ENCODE measurements around the gene ESYT3.
"Not testable (repeated sequence)": the region's sequence is repeated elsewhere in the genome, so short reads cannot be mapped to it uniquely, and the experiment has no call there.

The ESYT3 gene

DNA sequence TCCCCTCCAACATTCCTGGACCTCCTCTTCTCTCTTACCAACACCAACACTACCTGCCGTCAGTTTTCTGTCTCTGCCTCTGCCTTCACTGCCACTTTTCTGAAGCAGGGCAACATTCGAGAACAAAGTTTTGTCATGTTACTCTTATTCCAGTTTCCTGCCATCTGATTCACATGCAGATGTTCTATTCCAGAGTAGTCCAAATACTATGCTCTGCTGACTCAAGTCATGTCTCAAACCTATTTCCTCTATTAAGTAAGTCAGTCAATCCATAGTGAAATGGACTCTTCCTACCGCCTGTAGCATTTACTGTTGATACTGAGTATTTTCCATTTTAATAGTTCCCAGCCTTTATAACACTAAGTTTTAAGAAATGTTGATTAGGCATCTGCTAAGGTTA lies 43.4 kb downstream of the ESYT3 start:
- in situ Hi-C loops (cut with MboI; ENCODE audit: low sequenced_read_pairs), result loop anchor here (10.0 kb wide), 1 partner anchor 447 kb away; no protein-coding TSS in a partner anchor

DNA sequence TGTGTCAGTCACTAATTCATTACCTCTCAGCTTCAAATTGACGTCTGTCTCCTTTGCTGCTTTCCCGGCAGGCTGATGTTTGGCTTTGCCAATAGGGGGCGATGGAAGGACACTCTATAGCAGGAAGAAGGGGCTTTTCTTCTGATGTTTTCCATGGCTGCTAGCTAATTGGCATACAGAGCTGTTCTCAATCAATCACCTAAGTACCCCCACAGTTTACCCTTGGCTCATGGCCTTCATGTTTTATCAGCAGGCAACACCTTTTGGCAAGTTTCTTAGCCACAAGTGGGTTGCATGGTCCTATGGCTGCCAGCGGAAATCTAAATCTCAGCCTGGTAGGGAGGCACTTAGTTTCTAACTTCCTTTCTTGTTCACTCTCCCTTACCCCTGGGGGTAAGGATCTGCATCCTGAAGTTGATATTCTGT lies 45.0 kb downstream of the ESYT3 start:
- in situ Hi-C loops (cut with MboI; ENCODE audit: low sequenced_read_pairs), result loop anchor here (10.0 kb wide), 1 partner anchor 445 kb away; no protein-coding TSS in a partner anchor

DNA sequence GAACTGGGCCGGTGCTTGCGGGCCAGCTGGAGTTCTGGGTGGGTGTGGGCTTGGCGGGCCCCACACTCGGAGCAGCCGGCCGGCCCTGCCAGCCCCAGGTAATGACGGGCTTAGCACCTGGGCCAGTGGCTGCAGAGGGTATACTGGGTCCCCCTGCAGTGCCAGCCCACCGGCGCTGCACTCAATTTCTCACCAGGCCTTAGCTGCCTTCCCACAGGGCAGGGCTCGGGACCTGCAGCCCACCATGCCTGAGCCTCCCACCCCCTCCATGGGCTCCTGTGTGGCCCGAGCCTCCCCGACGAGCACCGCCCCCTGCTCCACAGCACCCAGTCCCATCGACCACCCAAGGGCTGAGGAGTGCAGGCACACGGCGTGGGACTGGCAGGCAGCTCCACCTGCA lies 50.3 kb downstream of the ESYT3 start:
- in situ Hi-C loops (cut with MboI; ENCODE audit: low sequenced_read_pairs), result not testable (repeated sequence)

DNA sequence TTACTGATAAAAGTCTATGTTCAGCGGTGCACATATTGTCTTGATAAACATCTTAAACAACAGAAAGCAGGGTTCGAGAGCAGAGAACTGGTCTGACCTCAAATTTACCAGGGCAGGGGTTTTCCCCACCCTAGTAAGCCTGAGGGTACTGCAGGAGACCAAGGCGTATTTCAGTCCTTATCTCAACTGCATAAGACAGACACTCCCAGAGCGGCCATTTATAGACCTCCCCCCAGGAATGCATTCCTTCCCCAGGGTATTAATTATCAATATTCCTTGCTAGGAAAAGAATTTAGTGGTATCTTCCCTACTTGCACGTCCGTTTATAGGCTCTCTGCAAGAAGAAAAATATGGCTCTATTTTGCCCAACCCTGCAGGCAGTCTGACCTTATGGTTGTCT lies 52.2 kb downstream of the ESYT3 start:
- in situ Hi-C loops (cut with MboI; ENCODE audit: low sequenced_read_pairs), result not testable (repeated sequence)

DNA sequence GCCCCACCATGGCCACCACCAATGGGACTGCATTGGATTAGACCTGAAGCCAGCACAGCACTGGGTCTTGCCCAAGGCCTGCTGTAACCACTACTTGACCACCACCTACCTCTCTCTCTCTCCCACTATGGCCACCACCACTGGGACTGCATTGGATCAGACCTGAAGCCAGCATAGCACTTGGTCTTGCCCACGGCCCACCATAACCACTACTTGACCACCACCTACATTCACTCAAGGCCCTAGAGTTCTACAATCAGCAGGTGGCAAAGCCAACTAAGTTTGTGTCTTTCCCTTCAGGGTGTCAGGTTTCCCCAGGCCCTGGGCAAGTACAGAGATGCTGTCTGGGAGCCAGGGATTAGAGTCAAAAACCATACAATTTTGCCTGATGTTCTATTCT lies 57.6 kb downstream of the ESYT3 start:
- in situ Hi-C loops (cut with MboI; ENCODE audit: low sequenced_read_pairs), result no loop called here

DNA sequence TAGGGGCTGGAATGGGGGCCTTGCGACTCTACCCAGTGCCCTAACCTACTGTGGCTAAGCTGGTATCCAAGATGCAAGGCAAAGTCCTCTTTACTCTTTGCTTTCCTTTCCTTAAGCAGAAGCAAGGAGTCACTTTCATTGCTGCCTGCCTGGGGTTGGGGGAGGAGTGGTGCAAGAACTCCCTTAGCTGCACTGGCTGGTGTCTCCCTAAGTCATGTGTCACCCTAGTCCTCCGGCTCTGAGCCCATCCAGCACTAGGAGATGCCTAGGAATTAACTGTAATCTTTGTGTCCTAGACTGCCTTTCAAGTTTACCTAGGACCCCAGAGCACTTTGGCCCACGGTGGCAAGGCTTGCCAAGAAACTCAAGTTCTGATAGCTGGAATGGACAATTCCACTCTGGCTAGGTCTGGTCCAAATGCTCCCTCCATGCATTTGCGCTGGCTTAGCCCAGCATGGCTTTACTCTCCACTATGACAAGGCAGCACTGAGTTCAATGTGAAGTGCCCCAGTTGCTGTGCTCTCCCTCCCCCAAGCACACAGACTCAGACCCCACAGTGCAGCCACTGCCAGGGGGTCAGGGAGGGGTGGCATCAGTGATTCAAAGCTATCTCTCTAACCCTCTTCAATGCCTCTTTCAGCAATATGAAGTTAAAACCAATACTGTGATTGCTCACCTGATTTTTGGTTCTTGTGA lies 58.7 kb downstream of the ESYT3 start:
- in situ Hi-C loops (cut with MboI; ENCODE audit: low sequenced_read_pairs), result no loop called here

DNA sequence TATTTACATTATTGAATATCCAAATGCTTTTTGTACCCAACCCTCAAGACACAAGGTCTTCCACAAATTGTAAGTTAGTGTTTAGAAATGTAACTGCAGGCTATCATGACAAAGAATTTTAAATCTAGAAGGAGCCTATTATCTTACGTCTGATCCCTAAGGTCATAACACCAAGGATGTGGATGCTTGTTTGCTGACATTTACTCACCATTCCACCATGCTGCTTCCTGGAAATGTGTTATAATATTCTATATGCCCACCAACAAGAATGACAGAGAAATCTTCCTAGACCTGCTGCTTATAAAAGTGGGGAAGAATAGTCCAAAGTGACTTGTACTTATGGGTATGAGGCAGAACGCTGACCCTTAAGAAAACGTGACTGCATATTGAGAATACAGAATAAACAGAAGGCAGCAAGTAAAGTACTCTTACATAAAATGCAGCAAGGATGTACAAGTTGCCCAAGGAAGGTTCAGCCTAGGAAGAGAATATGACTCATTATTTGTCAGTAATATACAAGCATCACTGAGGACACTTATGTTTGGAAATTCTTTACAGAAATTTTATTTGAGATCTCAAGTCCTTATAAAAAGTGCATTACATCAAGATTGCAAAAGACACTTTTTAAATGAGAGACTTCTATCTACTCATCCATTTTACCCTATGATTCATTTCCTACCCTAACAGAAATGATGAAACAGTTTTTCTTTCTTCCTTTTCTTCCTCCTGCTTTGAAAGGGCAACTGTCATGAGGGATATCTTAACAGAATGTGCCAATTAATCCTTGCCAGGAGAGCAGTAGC lies 59.6 kb downstream of the ESYT3 start:
- in situ Hi-C loops (cut with MboI; ENCODE audit: low sequenced_read_pairs), result no loop called here

DNA sequence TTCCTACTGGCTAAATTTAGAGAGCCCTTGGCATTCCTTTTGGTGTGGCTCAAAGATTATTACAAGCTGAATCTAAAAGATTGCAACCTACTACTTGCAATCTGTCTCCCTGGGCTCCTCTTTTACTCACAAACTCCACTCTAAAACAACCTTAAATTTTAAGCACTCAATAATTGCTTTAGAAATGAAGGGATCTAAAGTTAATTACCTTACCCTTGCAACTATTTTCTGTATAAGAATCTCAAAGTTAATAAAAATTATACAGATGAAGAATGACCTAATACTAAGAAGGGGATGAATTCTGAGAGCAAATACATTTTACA lies 60.2 kb downstream of the ESYT3 start:
- in situ Hi-C loops (cut with MboI; ENCODE audit: low sequenced_read_pairs), result no loop called here

DNA sequence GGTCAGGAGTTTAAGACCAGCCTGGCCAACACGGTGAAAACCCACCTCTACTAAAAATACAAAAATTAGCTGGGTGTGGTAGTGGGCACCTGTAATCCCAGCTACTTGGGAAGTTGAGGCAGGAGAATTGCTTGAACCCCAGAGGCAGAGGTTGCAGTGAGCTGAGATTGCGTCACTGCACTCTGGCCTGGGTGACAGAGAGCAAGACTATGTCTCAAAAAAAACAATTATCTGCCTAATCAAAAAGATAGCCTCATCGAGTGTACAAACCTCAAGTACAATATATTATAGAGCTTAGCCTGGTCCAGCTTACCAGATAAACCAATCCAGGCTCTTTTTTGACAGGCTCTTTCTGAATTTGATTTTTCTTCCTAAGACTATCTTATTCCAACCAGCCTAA lies 61.2 kb downstream of the ESYT3 start:
- in situ Hi-C loops (cut with MboI; ENCODE audit: low sequenced_read_pairs), result not testable (repeated sequence)

DNA sequence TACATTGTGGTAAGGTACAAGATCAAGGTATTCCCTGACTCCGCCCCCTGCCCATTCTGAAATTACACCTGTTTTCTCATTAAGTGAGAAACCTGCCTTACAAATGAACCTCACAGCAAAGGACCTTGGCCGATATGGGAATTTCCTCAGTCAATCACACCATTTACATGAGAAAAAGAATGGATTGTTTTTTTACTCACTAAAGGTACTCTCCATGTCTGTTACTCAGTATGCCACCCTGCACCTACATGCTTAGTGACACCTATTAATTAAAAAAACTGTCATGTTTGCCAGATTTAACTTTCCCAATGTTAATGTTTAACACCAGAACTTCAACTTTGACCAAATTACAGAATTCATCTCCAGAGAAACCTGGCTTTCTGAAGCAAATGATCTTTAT lies 62.0 kb downstream of the ESYT3 start:
- in situ Hi-C loops (cut with MboI; ENCODE audit: low sequenced_read_pairs), result no loop called here

DNA sequence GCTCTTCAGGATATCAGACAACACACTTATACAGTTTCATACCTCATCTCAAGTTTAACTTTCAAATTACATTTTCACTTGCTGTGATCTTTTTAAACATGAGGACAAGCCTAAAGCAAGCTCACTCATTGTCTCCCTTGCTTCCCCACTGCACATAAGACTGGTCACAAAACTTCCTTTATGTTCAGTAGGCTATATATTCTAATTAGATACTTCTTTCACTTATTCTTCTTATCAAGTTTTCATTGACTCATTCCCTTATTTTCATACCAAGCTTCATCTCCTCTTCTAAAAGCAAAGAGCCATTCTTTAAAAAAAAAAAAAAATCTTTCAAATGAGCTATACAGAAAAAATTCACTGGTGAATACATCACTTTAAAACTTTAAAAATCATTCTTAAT lies 62.6 kb downstream of the ESYT3 start:
- in situ Hi-C loops (cut with MboI; ENCODE audit: low sequenced_read_pairs), result no loop called here

DNA sequence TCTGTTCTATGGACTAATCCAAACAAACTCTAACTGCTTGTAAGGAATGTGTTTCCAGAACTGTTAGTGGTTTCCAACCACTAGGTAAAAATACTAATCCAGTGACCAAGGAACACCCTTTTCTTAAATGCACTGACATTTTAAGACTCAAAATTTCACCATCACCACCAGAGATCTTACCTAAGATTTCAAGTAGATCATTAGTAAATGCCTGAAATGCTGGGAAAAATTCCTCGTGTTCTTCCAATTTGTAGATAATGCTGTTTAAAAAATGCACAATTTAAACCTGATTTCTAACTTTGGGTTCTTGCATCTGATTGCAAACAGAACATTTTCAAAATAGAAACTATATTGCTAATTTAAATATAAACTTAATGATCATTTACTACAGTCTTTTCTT lies 63.4 kb downstream of the ESYT3 start:
- in situ Hi-C loops (cut with MboI; ENCODE audit: low sequenced_read_pairs), result no loop called here

DNA sequence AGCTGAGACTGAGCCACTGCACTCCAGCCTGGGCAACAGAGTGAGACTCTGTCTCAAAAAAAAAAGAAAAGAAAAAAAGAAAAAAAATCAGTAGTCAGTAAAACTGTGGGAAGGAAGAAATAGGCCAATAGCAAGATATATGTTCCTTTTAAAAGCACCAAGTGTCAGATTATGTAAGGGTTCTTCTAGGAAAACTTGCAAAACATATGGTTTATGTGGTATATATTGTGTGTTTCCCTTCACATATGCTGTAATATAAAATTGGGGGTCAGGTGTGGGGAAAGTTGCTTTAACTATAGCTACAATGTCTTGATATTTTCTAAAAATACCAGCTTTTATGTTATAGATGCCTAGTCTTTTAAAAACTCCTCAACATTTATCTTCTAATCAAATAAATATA lies 64.6 kb downstream of the ESYT3 start:
- in situ Hi-C loops (cut with MboI; ENCODE audit: low sequenced_read_pairs), result no loop called here

DNA sequence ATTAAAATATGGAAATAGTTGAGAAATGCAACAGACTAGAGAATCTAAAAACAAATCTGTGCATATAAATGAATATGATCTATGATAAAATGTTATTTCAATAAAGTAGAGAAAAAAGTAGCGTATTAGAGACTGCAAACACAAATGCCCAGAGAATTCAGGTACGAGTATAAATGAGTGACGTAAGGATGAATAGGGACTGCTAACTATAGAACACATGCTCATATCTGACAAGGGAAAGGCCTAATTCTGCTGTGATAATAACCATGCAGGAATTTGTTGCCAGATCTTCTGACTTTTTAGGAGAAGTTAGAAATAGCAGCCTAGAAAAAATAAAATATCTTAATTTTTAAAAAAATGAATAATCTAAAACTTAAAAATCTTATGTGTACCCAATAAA lies 73.1 kb downstream of the ESYT3 start:
- in situ Hi-C loops (cut with MboI; ENCODE audit: low sequenced_read_pairs), result no loop called here

DNA sequence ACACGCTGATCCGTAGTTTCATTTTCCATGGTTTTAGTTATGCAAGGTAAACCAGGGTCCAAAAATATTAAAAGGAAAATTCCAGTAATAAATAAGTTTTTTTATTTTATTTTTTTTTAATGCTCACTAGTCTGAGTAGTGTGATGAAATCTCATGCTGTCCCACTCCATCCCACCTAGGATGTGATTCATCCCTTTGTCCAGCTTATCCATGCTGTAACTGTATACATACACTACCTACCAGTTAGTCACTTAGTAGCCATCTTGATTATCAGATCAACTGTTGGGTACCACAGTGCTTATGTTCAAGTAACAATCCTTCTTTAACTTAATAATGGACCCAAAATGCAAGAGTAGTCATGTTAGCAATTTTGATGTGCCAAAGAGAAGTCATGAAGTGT lies 75.2 kb downstream of the ESYT3 start:
- in situ Hi-C loops (cut with MboI; ENCODE audit: low sequenced_read_pairs), result no loop called here

DNA sequence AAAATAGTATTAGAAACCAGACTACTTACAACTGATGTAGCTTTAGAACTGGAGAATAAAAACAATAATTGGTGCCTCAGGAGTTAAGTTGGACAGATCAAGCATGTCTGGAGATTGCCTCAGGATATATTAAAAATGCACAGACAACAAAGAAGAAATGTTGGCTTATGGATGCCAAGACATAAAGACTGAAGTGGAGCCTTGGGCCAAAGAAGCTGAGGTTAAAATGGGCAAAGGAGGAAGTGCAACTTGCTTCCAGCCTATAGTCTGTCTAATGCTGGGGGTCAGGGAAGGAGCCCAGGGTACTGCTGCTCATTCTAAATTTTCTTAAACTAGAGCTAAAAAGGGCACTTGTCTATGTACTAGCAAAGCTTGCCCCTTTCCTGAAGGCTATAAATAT lies 77.5 kb downstream of the ESYT3 start:
- in situ Hi-C loops (cut with MboI; ENCODE audit: low sequenced_read_pairs), result no loop called here

DNA sequence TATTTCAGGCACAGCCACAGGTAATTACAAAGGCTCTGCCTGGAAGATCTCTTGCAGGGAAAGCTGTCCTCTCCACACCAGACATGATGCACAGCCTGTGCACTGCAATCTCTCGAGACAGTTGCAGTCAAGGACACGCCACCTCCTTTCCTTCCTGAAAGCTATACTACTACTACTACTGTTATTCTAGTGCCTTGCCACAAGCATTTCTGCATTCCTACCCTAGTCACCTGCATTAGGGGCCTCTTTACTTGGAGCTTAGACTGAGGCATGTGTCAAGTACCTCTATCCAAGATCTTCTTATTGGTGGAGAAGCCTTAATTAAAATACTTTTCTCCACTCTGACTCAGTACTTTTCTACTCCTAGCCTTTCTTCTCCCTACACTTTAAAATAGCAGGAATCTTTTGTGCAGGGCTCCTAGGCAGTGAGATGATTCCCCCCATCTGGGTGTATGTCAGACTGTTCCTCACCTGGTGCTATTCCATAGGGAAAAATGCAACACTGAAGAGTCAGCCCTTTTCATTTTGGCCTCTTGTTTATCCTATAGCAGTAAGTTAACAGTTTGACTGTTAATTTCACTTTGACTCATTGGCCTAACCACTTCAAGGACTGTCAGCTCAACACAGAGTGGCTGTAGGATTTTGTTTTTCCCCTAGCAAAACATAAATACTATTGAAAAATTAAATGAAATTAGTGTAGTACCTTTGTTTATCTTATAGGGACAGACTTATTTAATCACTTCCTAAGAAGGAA lies 78.9 kb downstream of the ESYT3 start:
- in situ Hi-C loops (cut with MboI; ENCODE audit: low sequenced_read_pairs), result no loop called here

DNA sequence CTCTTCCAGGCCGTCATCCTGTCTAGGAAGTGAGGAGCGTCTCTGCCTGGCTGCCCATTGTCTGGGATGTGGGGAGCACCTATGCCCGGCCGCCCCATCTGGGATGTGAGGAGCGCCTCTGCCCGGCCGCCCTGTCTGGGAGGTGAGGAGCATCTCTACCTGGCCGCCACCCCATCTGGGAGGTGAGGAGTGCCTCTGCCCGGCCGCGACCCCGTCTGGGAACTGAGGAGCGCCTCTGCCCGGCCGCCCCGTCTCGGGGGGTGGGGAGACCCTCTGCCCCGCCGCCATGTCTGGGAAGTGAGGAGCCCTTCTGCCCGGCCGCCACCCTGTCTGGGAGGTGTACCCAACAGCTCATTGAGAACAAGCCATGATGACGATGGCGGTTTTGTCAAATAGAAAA lies 87.0 kb downstream of the ESYT3 start:
- in situ Hi-C loops (cut with MboI; ENCODE audit: low sequenced_read_pairs), result not testable (repeated sequence)
